GM12873 (cell line): ENCODE measurements around the gene PARD3.

Experiments used
- TF ChIP-seq, protein P1 (sequence below): IDR thresholded peaks from 2 replicates; pipeline ENCODE4 v1.5.1; 2012; ENCODE audit warnings: low read depth, mild to moderate bottlenecking, moderate library complexity, low read length, control low read depth; ENCODE audit not compliant: insufficient read depth; ENCODE audit errors: missing control alignments

PARD3 gene

DNA sequence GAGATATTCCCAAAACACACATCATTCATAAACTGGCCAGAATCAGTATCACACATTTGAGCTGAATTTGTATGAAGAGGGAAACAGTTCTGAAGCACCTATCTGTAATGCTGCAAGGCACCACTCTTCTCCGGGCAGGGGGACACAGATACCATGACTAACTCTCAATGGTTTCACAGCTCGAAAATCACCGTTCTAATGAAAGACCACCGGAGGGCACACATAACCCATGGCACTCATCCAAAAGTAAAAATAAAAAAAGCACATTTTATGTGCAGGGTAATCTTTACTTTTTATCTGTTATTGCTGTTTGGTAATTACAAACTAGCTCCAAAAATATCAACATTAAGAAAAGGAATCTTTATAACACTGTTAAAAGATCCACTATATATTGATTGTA, 137.5 kb downstream of the PARD3 start:
- TF ChIP-seq, protein P1, sequence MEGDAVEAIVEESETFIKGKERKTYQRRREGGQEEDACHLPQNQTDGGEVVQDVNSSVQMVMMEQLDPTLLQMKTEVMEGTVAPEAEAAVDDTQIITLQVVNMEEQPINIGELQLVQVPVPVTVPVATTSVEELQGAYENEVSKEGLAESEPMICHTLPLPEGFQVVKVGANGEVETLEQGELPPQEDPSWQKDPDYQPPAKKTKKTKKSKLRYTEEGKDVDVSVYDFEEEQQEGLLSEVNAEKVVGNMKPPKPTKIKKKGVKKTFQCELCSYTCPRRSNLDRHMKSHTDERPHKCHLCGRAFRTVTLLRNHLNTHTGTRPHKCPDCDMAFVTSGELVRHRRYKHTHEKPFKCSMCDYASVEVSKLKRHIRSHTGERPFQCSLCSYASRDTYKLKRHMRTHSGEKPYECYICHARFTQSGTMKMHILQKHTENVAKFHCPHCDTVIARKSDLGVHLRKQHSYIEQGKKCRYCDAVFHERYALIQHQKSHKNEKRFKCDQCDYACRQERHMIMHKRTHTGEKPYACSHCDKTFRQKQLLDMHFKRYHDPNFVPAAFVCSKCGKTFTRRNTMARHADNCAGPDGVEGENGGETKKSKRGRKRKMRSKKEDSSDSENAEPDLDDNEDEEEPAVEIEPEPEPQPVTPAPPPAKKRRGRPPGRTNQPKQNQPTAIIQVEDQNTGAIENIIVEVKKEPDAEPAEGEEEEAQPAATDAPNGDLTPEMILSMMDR: no peak

DNA sequence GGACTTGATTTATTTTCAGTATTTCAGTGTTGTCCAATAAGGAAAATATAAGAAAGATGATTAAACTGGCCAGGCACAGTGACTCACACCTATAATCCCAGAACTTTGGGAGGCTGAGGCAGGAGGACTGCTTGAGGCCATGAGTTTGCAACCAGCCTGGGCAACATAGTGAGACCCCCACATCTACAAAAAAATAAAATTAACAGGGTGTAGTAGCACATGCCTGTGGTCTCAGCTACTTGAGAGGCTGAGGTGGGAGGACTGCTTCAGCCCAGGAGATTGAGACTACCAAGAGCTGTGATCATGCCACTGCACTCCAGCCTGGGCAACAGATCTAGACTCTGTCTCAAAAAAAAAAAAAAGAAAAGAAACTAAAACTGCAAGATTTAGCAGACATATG, 138.0 kb downstream of the PARD3 start:
- TF ChIP-seq, protein P1: no peak

DNA sequence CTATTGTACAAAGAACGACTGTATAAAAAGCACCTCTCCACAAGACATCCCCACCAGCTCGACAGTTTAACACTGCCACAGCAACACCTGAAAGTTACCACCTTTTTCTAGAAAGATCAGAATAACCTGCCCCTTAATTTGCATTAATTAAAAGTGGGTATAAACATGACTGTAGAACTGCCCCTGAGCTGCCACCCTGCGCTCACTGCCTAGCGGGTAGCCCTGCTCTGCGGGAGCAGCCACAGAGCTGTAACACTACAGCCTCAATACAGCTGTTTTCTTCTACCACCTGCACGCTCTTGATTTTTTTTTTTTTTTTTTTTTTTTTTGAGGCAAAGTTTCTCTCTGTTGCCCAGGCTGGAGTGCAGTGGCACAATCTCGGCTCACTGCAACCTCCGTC, 140.9 kb downstream of the PARD3 start:
- TF ChIP-seq, protein P1: no peak

DNA sequence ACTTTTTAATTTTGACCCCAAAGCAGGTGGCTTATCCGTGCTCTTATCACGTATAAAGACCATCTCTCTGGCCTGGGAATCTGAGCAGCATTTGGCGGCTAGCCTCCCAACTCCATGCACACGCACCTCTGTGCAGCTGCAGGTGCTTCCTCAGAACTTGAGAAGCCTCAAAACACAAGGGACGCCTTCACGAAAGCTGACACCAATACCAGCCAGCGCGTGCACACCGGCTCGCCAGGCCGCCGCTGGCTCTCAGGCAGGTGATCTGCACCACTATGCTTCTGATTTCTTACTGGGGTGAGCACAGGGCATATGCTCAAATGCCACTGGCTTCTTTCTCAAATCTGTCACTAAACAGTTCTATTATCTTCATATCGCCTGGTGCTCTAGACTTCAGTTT, 145.0 kb downstream of the PARD3 start:
- TF ChIP-seq, protein P1: no peak

DNA sequence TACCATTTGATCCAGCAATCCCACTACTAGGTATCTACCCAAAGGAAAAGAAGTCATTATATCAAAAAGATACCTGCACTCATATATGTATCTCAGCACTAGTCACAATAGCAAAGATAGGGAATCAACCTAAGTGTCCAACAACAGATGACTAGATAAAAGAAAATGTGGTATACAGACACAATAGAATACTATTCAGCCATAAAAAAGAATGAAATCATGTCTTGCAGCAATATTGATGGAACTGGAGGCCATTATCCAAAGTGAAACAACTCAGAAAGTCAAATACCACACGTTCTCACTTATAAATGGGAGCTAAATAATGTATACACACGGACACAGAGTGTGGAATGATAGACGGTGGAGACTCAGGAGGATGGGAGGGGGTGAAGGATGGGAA, 146.0 kb downstream of the PARD3 start:
- TF ChIP-seq, protein P1: no peak

DNA sequence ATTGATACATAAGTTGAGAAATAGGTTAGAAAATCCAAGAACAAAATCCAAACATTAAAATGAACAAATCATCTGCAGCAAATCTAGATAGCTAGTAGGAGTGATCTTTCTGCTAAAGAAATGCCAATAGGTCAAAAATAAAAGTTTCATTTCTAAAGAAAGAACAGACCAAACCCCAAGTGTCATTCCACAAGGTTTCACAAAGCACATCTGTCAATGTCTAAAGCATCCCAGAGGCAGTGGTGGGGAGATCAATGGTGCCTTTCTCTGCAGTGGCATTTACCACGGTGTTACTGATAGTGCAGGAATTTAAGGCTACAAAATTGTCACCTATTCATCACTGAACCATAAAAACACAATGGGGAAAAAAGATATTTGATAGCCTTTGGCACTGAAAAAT, 147.9 kb downstream of the PARD3 start:
- TF ChIP-seq, protein P1: no peak

DNA sequence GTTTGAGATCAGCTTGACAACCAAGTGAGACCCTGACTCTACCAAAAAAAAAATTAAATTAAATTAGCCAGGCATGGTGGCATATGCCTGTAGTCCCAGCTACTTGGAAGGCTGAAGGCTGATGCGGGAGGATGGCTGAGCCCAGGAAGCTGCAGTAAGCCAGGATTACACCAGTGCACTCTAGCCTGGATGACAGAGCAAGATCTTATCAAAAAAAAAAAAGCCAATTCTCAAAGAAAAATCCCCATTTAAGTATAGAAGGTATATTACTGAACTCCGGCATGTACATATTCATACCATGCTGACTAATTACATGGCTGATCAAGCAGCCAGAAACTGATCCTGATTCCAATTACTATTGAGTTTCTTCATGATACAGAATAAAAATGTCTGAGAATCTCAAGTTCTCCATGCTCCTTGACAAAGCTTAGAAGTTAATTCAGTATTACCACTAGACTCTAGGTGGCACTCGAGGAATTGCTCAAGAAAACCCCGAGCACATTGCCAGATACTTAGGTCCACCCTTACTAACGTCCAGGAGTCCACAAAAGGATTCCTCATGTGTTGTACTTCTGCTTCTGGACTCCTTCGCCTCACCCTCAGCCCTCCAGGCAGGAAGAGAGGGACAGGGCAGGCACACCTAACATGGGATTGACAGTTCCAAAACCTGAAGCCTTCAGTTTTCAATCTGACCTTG, 148.9 kb downstream of the PARD3 start:
- TF ChIP-seq, protein P1: peak; percentile 40

DNA sequence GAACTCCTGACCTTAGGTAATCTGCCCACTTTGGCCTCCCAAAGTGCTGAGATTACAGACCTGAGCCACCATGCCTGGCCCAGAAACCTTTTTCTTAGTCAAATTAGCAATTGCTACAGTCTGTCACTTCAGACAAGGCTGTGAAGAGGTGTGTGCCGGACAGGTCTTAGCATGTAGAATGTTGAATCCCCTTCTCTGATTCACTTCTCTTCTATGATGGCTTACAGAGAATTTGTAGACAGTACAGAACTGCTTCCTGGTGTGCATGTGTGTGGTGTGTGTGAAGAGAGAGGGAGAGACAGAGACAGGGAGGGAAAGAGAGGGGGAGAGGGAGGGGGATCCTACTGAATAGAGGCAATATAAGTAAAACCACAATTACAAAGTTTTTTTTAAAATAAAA, 150.4 kb downstream of the PARD3 start:
- TF ChIP-seq, protein P1: no peak
